ENCODE data around the gene SIN3B. TPM values are rescaled to one million over a fixed set of nuclear protein-coding genes. Genes with fewer than 3 reads are reported as not detected.

Gene SIN3B
- total and polyA plus RNA-seq, 9 of the 15 experiments (the other 6 are each of a cell fraction or from before 2014, with no cell fraction given): 0.51 to 34.2 (median 14.3) TPM

DNA sequence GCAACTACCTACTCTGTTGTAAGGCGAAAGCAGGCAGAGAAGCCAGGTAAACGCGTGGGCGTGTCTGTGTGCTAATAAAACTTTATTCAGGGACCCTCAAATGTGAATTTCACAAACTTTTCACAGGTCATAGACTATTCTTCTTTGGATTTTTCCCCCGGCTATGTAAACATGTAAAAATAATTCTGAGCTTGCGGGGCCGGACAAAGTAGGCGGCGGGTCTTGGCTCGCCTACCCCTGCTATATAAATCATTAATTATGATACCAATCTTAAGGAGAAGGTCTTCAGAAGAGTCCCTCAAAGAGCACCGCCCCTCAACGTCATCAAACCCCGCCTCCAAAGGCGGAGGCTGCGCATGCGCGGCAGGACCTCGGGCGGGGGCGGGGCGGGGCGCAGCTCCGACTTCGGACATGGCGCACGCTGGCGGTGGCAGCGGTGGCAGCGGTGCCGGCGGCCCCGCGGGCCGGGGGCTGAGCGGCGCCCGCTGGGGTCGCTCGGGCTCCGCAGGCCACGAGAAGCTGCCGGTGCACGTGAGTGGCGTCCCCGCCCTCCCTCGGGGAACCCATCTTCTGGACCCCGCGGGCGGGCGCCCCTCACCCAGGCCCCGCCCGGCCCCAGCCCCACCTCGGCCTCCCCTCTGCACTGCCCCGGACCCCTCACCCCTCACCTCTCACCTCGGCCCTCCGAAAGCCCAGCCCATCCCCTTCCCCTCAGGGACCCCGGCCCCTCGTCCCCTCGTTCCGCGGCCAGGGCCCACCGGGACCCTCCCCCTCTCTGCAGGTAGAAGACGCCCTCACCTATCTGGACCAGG is at the start of gene SIN3B (continued):
- TF ChIP-seq, protein P1, sequence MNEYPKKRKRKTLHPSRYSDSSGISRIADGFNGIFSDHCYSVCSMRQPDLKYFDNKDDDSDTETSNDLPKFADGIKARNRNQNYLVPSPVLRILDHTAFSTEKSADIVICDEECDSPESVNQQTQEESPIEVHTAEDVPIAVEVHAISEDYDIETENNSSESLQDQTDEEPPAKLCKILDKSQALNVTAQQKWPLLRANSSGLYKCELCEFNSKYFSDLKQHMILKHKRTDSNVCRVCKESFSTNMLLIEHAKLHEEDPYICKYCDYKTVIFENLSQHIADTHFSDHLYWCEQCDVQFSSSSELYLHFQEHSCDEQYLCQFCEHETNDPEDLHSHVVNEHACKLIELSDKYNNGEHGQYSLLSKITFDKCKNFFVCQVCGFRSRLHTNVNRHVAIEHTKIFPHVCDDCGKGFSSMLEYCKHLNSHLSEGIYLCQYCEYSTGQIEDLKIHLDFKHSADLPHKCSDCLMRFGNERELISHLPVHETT (CRISPR knock-in tag; conservative IDR thresholded peaks at IDR 0.05 in 1 of 2, IDR thresholded peaks at IDR 0.05 in 1 of 2): peak in 1 of 2 experiments; percentile 34; a peak in 1 of 4 replicates
- TF ChIP-seq ETV1 (tag; conservative IDR thresholded peaks at IDR 0.05; ENCODE audit: low read depth) (no peak), NBN (IDR thresholded peaks at IDR 0.05; ENCODE audit: low read depth) (peak; percentile 67; the same call in 1 of the 2 replicates), ZNF778 (CRISPR knock-in tag; IDR thresholded peaks at IDR 0.05) (no peak), ASH1L (IDR thresholded peaks at IDR 0.05; ENCODE audit: borderline replicate concordance, low read depth, partially characterized antibody) (no peak), PRMT5 (CRISPR knock-in tag; IDR thresholded peaks at IDR 0.05) (no peak), TAF1 (IDR thresholded peaks at IDR 0.05; ENCODE audit: control insufficient read depth, extremely low read depth, insufficient read depth, low read length, severe bottlenecking) (peak; percentile 82), YY1 (IDR thresholded peaks at IDR 0.05; ENCODE audit: borderline replicate concordance in 1 of 3, control insufficient read depth in 1 of 3, extremely low read depth in 1 of 3, insufficient read depth in 3 of 3, insufficient read length in 1 of 3, insufficient replicate concordance in 2 of 3, low read depth in 1 of 3, low read length in 2 of 3) (peak in 2 of 3 experiments; percentile 86 to 87), GATA2 (CRISPR knock-in tag; IDR thresholded peaks at IDR 0.05) (peak; percentile 61; the same call in 1 of the 2 replicates), TCFL5 (CRISPR knock-in tag; conservative IDR thresholded peaks at IDR 0.05) (no peak), ELF1 (tag; IDR thresholded peaks at IDR 0.05) (peak; percentile 22; the same call in 1 of the 2 replicates), FOXK1 (CRISPR knock-in tag; IDR thresholded peaks at IDR 0.05; ENCODE audit: borderline replicate concordance) (no peak), SIN3A (IDR thresholded peaks at IDR 0.05; ENCODE audit: borderline replicate concordance in 2 of 2, control insufficient read depth in 1 of 2, low read depth in 2 of 2, low read length in 2 of 2) (peak; percentile 27 to 69; a peak in 1 of 4 replicates), XRCC5 (IDR thresholded peaks at IDR 0.05; ENCODE audit: low read depth, low read length) (0 out of 2 replicates have a peak, but pooled peaks have one; percentile 43), CREM (IDR thresholded peaks at IDR 0.05; ENCODE audit: low read depth) (peak; percentile 82), U2AF2 (optimal IDR thresholded peaks at IDR 0.05; ENCODE audit: low read depth, low read length) (no peak)
- TF ChIP-seq, protein P2, sequence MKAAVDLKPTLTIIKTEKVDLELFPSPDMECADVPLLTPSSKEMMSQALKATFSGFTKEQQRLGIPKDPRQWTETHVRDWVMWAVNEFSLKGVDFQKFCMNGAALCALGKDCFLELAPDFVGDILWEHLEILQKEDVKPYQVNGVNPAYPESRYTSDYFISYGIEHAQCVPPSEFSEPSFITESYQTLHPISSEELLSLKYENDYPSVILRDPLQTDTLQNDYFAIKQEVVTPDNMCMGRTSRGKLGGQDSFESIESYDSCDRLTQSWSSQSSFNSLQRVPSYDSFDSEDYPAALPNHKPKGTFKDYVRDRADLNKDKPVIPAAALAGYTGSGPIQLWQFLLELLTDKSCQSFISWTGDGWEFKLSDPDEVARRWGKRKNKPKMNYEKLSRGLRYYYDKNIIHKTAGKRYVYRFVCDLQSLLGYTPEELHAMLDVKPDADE (conservative IDR thresholded peaks at IDR 0.05; ENCODE audit: control insufficient read depth, low read depth, low read length): 0 out of 2 replicates have a peak, but pooled peaks have one; percentile 27
- TF ChIP-seq, protein P3, sequence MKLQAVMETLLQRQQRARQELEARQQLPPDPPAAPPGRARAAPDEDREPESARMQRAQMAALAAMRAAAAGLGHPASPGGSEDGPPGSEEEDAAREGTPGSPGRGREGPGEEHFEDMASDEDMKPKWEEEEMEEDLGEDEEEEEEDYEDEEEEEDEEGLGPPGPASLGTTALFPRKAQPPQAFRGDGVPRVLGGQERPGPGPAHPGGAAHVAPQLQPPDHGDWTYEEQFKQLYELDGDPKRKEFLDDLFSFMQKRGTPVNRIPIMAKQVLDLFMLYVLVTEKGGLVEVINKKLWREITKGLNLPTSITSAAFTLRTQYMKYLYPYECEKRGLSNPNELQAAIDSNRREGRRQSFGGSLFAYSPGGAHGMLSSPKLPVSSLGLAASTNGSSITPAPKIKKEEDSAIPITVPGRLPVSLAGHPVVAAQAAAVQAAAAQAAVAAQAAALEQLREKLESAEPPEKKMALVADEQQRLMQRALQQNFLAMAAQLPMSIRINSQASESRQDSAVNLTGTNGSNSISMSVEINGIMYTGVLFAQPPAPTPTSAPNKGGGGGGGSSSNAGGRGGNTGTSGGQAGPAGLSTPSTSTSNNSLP (IDR thresholded peaks at IDR 0.05; ENCODE audit: borderline replicate concordance, low read depth, low read length): peak; percentile 49; the same call in 1 of the 2 replicates
- TF ChIP-seq, protein P4, sequence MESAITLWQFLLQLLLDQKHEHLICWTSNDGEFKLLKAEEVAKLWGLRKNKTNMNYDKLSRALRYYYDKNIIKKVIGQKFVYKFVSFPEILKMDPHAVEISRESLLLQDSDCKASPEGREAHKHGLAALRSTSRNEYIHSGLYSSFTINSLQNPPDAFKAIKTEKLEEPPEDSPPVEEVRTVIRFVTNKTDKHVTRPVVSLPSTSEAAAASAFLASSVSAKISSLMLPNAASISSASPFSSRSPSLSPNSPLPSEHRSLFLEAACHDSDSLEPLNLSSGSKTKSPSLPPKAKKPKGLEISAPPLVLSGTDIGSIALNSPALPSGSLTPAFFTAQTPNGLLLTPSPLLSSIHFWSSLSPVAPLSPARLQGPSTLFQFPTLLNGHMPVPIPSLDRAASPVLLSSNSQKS (CRISPR knock-in tag; IDR thresholded peaks at IDR 0.05): no peak
